Measurements from ENCODE around the gene CYLC2. TPM values are rescaled to one million over a fixed set of nuclear protein-coding genes. Genes with fewer than 3 reads are reported as not detected.

The CYLC2 gene
- total RNA-seq, 1 experiment from 2014 or later: not detected

DNA sequence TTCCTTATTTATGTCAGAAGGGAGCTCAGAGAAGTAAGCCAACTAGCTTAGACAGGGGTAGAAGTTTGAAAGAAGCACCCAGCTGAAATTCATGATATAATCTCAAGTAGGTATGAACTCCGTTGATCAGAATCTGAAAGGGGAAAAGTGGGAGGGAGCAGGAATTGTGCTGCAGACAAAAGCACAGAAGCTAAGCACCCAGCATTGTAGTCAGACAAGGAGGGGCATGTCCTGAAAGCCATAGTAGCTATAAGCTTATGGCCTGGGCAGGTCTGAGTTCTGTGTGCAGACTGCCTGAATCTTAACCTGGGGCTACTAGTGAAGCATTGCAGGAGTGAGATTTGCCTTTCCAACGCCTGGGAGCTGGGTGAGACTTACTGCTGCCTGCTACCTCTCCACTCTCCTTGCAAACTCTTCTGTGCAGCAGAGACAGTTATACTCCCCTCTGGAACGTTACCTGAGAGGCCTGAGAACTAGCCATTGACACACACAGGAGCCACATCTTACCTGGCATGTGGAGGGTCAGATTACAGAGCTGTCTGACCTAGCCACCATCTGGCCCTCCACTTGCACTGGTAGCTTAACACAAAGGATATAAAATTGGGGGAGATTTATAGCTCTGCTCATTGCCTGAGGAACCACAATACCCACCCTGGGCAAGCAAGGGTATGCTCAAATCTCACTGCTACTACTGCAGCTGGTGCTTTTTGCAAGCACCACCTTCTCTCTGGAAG lies 9.8 kb upstream of the CYLC2 start:
- H3K36me3 Mint-ChIP-seq (ENCODE audit: insufficient read depth in 1 of 3, low read depth in 3 of 3): no peaks in the 10 kb centered on the region
- Histone ChIP-seq H2BK15ac (ENCODE audit: low read depth, low read length) (no peak overlapping the region), H3K56ac (ENCODE audit: insufficient read length, low read depth, low read length) (no peak overlapping the region), H2AFZ (ENCODE audit: low read length) (no peak overlapping the region), H4K5ac (ENCODE audit: insufficient read length, low read depth, low read length) (no peak overlapping the region), H3K4ac (ENCODE audit: low read depth, low read length) (no peak overlapping the region), H3K18ac (ENCODE audit: insufficient read length, low read depth, low read length) (no peak overlapping the region), H3K9me3 (ENCODE audit: control insufficient read depth, low read depth, low read length) (no peaks in the 10 kb centered on the region), H4K91ac (ENCODE audit: insufficient read length, low read depth, low read length) (no peak overlapping the region), H3K23me2 (ENCODE audit: insufficient read length, low read depth, low read length, poor library complexity, severe bottlenecking) (no peaks in the 10 kb centered on the region), H3K79me2 (ENCODE audit: insufficient read depth, low read length) (no peaks in the 10 kb centered on the region), H3K4me2 (ENCODE audit: insufficient read depth, insufficient read length, low read length) (no peak overlapping the region), H2BK120ac (ENCODE audit: low read depth, low read length, poor library complexity, severe bottlenecking) (no peak overlapping the region), H3K14ac (ENCODE audit: insufficient read depth, low read length) (no peak overlapping the region), H2AK5ac (ENCODE audit: insufficient read length, low read length) (no peak overlapping the region), H3K27ac (ENCODE audit: insufficient read length, low read depth, low read length) (no peak overlapping the region), H2BK5ac (ENCODE audit: insufficient read length, low read length) (no peak overlapping the region), H2BK20ac (ENCODE audit: low read depth, low read length, poor library complexity, severe bottlenecking) (no peak overlapping the region), H4K20me1 (ENCODE audit: control insufficient read depth, insufficient read depth, insufficient read length) (no peaks in the 10 kb centered on the region), H3T11ph (ENCODE audit: low read length) (no peak overlapping the region), H3K4me1 (ENCODE audit: insufficient read depth, low read length) (no peaks in the 10 kb centered on the region; the same call in 1 of the 2 replicates), H3K27me3 (ENCODE audit: insufficient read depth, low read length) (no peaks in the 10 kb centered on the region), H3K9ac (ENCODE audit: extremely low read depth, insufficient read length, low read length) (no peak overlapping the region), H3K23ac (ENCODE audit: insufficient read length, low read depth, low read length) (no peak overlapping the region), H2BK12ac (ENCODE audit: insufficient read length, low read depth, low read length) (no peak overlapping the region), H4K8ac (replicated peaks; ENCODE audit: insufficient read length, low read depth, low read length) (no peak overlapping the region), H3K79me1 (ENCODE audit: insufficient read depth, low read depth, low read length, poor library complexity, severe bottlenecking) (no peaks in the 10 kb centered on the region)
- H3K4me1 Mint-ChIP-seq: peaks cover 15 to 21% of the 10 kb centered on the region in 2 experiments
- H3K27me3 Mint-ChIP-seq (ENCODE audit: low read depth): no peaks in the 10 kb centered on the region
- H3K27ac Mint-ChIP-seq: no peak overlapping the region
- no peak overlapping the region for H3K4me3 Mint-ChIP-seq
- WGBS (ENCODE audit: extremely low coverage, insufficient read length, low lambda C conversion rate): no CpG with 5 or more reads among the region's 3 CpGs
- TF ChIP-seq, protein P1, sequence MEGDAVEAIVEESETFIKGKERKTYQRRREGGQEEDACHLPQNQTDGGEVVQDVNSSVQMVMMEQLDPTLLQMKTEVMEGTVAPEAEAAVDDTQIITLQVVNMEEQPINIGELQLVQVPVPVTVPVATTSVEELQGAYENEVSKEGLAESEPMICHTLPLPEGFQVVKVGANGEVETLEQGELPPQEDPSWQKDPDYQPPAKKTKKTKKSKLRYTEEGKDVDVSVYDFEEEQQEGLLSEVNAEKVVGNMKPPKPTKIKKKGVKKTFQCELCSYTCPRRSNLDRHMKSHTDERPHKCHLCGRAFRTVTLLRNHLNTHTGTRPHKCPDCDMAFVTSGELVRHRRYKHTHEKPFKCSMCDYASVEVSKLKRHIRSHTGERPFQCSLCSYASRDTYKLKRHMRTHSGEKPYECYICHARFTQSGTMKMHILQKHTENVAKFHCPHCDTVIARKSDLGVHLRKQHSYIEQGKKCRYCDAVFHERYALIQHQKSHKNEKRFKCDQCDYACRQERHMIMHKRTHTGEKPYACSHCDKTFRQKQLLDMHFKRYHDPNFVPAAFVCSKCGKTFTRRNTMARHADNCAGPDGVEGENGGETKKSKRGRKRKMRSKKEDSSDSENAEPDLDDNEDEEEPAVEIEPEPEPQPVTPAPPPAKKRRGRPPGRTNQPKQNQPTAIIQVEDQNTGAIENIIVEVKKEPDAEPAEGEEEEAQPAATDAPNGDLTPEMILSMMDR (conservative IDR thresholded peaks at IDR 0.05): no peak
- H3K9me3 Mint-ChIP-seq: no peaks in the 10 kb centered on the region
- no peak for DNase-seq

Data from H9 (cell line).